Activated CD4-positive, CD25-positive, alpha-beta regulatory T cell treated with anti-CD3 and anti-CD28 coated beads, Interleukin-2, amount 50 U/mL, for 16 hours (primary cell): ENCODE data around the gene ATP11C.
"Not testable (repeated sequence)": the region's sequence is repeated elsewhere in the genome, so short reads cannot be mapped to it uniquely, and the experiment has no call there.

Experiments used
- DNase-seq: peaks from one replicate; pipeline ENCODE4 v3.0.0-alpha.2; 2020; ENCODE audit warnings: low read depth, low spot score

ATP11C gene

GRCh38 chrX:139856826-139857225, 76.0 kb downstream of the ATP11C start:
- not testable (repeated sequence) for DNase-seq

GRCh38 chrX:139851730-139852129, 81.1 kb downstream of the ATP11C start:
- no peak for DNase-seq

- DNase-seq = no peak
Measured at GRCh38 chrX:139850968-139851367, 81.9 kb downstream of the ATP11C start.

GRCh38 chrX:139844884-139845283, 88.0 kb downstream of the ATP11C start:
- no peak for DNase-seq

- no peak for DNase-seq
Measured at GRCh38 chrX:139844163-139844562, 88.7 kb downstream of the ATP11C start.

GRCh38 chrX:139842326-139843185, 90.3 kb downstream of the ATP11C start:
- no peak for DNase-seq

GRCh38 chrX:139836335-139836734, 96.5 kb downstream of the ATP11C start:
- DNase-seq = not testable (repeated sequence)

- no peak for DNase-seq
Measured at GRCh38 chrX:139834879-139835278, 98.0 kb downstream of the ATP11C start.

GRCh38 chrX:139832718-139833309, 100.0 kb downstream of the ATP11C start:
- DNase-seq = no peak

- no peak for DNase-seq
Measured at GRCh38 chrX:139831675-139832456, 101.0 kb downstream of the ATP11C start.

GRCh38 chrX:139831017-139831416, 101.8 kb downstream of the ATP11C start:
- DNase-seq = no peak

- no peak for DNase-seq
Measured at GRCh38 chrX:139828830-139829229, 104.0 kb downstream of the ATP11C start.

GRCh38 chrX:139828033-139828432, 104.8 kb downstream of the ATP11C start:
- no peak for DNase-seq

GRCh38 chrX:139826065-139827044, 106.5 kb downstream of the ATP11C start:
- no peak for DNase-seq

- DNase-seq = no peak
Measured at GRCh38 chrX:139825618-139826017, 107.2 kb downstream of the ATP11C start.

- no peak for DNase-seq
Measured at GRCh38 chrX:139823806-139824205, 109.0 kb downstream of the ATP11C start.

GRCh38 chrX:139820358-139820984, 112.4 kb downstream of the ATP11C start:
- DNase-seq = no peak

- DNase-seq = no peak
Measured at GRCh38 chrX:139816204-139816603, 116.6 kb downstream of the ATP11C start.

GRCh38 chrX:139815771-139816170, 117.1 kb downstream of the ATP11C start:
- no peak for DNase-seq

GRCh38 chrX:139811942-139812629, 120.8 kb downstream of the ATP11C start:
- no peak for DNase-seq
